ENCODE data around the gene LRSAM1.

- TF ChIP-seq CTCF (IDR thresholded peaks at IDR 0.05) (no peak), POLR2AphosphoS5 (IDR thresholded peaks at IDR 0.05) (no peak), EP300 (IDR thresholded peaks at IDR 0.05) (no peak)
These were observed 48.8 kb upstream of the LRSAM1 start for GRCh38 chr9:127402401-127403090.

Data from upper lobe of left lung (tissue), 4 donors.